T-helper 22 cell (primary cell): ENCODE data around the gene RASIP1.
A peak's percentile ranks its signal among the peaks of the same experiment; 100 is the strongest.
"Not testable (repeated sequence)": the region's sequence is repeated elsewhere in the genome, so short reads cannot be mapped to it uniquely, and the experiment has no call there.

Source experiments
- DNase-seq: peaks from one replicate; pipeline ENCODE4 v3.0.0-alpha.2; 2020; ENCODE audit warnings: low read depth

The RASIP1 gene

DNA sequence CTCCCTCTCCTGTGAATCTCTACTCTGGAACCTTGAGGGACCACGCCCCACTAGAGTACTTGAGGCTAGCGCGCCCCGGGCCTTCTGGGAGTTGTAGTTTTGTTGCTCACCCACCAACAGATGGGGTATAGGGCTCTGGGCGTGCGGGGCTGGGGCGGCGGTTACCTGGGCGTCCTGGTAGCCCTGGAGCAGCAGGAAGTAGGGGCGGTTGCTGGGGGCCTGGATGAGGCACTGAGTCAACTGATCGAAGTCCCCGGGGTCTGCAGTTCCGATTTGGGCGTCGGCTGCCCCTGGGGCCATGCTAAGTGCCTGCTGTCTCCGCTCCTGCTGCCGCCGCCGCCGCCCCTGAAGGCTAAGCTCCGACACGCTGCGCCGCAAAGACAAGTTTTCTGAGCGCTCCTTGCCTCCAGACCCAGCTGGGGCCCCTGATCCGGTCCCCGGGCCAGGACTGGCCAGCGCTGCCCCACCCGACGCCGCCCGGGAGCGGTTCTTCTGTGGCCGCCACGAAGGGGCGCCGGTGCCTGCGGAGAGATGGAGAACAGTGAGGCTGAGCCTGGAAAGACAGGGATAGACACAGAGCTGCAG is 5.3 kb downstream of the RASIP1 start:
- no peak for DNase-seq

DNA sequence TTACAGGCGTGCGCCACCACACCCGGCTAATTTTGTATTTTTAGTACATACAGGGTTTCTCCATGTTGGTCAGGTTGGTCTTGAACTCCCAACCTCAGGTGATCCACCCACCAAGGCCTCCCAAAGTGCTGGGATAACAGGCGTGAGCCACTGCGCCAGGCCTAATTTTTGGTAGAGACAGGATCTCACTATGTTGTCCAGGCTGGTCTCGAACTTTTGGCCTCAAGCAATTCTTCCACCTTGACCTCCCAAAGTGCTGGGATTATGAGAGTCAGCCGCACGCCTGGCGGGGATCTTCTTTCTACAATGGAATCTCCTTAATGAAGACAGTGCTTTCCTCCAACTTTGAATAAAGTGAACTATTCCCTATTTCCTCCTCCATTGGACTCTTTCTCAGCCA is 5.8 kb downstream of the RASIP1 start:
- no peak for DNase-seq

DNA sequence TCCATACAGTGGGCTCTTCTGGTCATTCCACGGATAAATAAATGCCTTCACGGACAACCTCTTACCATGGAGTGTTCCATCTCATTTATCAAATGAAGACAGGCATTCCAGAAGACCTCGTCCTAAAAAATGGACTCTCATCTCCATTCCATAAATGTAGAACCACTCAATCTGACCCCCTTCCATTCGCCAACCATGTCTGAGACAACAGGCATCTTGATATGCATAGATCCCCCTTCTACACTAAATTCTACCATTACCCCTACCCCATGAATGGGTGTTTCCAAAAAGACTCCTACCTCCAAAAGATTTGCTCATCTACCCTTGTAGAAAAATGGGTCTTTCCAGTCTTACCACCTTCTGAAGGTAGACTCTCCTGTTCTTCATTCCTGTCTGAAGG is 9.0 kb downstream of the RASIP1 start:
- no peak for DNase-seq

DNA sequence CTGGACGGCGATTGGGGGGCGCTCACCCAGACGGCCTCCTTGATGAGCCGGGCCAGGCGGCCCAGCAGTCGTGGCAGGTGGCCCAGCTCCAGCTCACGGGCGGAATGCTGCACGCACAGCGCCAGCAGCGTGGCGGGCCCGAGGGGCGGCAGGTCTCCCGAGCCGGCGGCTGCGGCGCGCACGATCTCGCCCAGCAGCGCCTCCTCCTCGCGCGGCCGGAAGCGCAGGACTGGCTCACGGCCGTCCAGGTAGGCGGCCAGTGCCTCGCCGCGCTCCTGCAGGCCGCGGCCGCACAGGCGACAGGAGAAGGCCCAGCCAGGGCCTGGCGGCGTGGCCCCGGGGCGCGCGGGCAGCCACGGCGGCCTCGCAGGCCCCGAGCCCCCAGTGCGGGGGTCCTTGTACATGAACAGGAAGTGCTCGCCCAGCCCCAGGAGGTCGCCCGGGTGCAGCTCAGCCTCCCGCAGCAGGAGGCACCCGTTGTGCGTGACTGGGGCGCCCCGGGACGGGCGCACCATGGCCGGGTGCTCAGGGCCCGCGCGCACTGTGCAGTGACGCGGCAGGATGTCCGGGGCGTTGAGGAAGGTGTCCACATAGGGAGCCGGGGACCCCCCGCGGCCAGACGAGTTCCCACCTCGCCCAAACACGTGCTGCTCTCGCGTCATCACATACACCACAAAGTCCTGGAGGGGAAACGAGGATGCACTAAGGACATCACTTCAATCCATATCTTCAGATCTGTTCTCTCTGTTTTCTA is 11.3 kb downstream of the RASIP1 start:
- DNase-seq = no peak

DNA sequence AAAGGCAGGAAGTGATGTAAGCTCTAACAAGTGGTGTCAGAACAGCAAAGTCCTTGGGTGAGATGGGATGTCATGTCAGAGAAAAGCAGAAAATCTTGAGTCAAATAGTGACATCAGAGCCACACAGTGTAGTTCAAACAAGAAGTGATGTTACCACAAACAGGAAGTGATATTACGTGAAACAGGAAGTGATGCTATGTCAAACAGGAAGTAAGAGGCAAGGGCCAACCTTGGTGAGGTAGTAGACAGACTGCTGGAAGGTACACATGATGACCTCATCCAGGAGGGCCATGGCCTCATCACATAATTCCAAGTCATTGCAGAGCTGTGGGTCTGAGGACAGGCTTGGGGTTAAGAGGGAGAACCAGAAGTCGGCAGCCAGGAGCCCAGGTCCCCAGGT is 13.9 kb downstream of the RASIP1 start:
- DNase-seq = no peak

DNA sequence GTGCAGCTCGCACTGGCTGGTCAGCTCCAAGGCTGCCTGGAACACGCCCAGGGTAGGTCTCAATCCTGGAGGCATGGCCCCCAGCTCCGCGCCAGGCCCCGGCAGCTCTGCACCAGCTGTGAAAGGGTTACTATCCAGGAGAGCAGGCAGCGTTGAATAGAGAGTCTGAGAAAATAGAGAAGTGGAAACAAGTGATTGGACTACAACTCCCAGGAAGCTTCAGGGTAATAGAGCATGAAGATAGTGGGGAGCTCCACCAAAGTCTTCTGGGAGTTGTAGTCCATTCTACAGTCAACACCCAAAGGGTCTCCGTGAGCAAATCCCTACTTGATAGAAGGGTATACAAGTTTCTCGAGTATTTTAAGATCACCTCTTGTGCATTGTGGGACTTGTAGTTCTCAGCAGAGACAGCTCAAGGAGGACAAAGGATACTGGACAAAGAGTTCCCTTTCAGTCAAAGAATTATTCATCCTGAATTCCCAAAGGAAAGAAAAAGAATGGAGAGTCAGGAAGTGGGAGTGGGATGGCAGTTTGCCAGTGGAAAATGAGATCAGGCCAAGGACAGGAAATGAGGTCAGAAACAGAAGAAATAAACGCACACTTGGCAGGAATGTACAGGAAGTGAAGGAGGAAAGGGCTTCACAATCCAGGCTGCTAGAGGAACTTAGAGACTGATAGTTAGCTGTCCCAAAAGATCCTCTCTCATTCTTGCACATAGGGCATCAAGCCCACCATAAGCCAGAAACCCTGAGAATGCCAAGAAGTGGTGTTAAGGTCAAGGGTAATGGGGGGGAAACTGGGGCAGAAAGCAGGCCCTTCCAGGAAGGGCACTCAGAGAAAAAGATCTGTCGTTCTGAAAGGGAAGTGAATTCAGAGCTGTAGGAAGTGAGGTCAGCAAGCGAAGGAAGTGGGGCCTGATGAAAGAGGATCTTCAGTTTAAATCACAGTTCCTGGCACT is 15.3 kb downstream of the RASIP1 start:
- DNase-seq = no peak

DNA sequence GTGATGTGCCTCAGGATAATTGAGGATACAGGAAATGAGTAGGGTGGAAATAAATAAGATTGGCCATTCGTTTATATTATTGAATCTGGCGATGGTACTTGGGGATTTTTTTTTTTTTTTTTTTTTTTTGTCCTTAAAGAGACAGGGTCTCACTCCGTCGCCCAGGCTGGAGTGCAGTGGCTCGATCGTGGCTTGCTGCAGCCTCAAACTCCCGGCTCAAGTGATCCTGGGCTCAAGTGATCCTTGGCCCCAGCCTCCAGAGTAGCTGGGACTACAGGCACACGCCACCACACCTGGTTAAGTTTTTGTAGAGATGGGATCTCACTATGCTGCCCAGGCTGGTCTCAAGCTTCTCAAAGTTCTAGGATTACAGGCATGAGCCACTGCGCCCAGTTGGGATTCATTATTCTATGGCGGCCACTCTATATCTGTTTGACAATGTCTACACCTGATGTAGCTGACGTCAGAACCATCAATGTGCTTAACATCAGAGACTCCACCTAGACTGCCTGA is 18.2 kb downstream of the RASIP1 start:
- no peak for DNase-seq

DNA sequence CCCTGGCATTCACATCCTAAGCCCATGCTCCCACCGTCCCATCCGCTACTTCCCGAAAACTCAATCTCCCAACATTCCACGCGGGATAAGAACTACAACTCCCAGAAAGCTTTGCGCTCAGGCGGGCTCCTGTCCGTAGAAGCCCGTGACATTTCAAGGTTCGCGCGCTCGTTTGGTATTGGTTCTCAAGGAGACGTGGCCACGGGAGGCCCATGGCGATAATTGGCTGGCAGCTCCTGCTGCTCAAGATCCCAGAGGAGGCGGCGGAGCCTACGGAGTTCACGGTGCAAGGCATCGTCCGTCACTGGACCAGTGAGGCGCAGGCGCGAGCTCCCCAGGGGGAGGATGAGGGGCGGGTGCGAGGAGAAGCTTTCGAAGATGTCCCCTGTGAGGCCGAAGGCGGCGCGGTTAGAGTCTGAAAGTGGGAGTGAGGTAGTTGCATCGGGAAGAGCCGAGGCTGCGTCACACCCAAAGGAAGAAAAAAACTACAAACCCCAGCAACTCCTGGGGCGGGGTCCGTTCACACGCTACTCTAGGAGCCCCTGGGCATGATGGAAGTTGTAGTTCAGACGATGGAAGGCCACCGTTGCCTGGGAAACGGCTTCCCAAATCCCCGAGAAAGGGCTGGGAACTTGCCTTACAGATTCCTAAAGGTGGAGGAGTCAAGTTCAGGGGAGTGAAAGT is 19.7 kb downstream of the RASIP1 start:
- DNase-seq = peak; percentile 87

DNA sequence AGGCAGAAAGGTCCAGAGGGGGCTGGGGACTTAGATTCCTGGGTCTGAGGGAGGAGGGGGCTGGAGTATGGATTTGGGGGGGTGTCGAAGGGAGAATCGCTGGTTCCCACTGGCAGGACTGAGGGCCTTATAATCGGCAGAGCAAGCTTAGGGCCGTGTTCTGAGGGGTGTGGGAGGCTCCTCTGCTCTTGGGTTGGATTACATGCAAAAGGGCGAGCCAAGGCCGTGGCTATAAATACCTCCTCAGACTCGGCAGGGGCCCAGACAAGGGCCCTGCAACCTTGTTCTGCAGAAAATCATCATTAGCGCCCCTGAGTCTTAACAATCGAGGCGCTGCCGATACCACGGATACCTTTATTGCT is 20.2 kb downstream of the RASIP1 start:
- DNase-seq = no peak

DNA sequence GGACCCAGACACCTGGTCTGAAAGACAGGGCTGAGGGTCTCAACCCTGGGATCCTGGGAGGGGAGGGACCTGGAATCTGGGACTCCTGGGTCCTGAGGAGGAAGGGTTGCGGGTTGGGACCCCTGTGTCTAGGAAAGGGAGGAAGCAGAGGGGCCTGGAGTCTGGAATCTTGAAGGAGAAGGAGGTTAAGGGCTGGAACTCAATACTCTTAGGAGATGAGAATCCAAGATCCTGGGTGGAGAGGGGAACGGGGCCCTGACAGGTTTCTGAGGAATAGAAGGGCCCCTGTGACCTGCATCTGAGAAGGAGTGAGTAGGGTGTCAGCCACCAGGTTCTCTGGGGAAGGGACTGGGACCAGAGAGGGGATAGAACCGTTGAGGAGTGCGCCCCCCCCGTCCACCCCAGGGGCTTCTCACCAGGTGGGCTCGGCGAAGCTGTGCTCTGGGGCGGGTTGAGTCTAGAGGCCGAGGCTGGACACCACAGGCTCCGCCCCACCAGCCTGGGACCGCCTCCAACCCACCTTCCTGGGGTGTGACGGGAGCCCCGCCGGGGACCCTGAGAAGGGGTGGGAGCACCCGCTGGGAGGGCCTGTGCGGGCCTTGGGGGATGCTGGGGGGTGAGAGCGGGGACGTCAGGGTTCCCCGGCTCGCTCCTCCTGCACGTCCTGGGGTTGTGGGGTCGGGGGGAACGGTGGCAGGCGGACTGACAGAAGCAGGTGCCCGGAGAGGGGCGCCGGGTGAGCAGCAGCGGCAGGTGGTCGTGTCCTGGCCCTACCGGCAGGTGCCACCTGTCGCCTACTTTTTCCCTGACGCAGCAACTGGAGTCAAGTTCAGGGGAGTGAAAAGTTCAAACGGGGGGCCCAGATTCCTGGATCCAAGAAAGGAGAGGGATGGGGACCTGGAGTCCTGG is 20.9 kb downstream of the RASIP1 start, which contains the start of gene MAMSTR:
TSS of gene MAMSTR (minus strand) at position 463 of the 909 bp plus-strand sequence. CDS start 694 bp downstream, outside the sequence.
- no peak for DNase-seq

DNA sequence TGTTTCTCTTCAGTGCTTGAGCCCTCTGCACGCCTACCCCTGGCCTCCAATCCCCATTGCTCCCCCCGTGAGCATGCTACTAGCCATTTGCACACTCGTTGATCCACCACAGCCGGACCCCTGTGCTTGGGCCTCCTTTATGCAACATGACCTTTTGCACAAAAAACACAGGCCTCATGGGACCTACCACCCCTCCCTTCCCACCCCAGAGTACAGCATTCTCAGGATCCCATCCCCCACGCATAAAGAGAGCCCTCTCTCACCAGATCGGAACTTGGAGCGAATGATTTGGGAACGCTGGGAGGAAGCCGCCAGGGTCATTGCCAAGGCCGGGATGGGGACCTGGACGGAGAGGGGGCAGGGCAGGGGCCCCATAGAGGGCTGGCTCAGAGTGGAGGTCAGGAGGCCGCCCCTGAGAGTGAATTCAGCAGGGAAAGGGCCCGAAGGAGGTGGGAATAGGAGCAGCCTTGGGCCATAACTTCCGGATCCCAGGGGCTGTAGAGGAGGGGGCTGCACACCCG is 21.6 kb downstream of the RASIP1 start:
- no peak for DNase-seq

DNA sequence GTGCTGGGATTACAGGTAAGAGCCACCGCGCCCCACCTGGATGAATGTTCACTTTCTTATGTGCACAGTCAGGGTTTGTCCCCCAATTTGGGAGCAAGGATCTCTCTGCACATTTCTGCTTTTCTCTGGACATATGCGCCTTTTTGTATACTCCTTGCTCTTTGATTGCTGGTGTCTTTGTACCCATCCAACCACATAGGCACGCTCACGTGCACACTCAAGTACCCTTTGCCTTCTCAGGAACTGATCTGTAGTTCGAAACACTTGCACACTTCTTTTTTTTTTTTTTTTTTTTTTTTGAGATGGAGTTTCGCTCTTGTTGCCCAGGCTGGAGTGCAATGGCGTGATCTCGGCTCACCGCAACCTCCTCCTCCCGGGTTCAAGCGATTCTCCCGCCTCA is 22.3 kb downstream of the RASIP1 start:
- DNase-seq = not testable (repeated sequence)

DNA sequence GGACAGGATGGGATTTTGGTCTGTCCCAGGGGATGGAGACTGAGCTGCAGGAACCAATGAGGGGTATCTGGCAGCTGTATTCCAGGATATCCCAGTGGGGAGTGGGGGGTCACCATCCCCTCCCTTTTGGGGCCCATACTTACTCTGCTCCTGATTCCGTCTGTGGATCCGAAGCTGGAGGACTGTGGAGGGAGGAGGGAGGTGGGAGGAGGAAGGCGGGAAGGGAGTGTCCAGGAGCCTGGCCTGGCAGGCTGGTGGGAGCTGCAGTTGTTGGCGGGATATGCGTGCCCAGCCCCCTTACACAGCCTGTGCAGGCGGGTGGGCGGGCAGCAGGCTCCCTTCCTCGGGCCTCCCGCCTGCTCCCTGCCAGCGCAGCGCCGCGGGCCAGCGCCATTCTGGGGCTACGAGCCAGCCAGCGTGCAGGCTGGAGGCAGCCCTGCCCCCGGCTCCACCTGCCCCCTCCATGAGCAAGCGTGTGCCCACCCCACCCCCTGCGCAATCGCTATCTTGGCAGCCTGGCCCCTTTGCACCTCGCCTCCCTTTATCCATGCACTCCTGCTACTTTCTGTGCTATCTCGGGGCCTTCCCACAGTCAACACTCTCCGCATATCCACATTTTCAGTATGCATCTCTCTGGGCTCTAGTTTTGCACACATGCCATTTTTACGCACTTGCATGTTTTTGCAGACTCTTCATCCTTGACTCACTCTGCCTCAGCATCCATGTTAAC is 23.7 kb downstream of the RASIP1 start:
- DNase-seq = no peak

DNA sequence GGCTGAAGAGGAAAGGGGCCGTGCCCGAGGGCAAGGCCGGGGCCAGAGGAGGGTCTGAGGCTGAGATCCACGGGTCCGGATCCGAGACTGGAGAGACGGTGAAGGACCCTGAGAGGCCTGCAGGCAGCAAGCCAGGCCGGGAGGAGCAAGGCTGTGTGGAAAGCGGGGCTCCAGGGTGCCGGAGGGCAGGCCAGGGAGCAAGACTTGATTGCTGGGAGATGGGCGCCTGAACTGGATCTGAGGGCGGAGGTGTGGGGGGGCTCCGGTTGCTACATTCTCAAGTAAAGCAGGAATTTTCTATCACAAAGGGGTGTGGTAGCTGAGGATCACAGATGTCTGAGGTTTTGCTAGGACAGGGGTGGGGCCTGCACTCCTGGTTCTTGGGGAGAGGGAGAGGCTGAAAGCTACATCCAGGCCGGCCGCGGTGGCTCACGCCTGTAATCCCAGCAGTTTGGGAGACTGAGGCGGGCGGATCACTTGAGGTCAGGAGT is 24.7 kb downstream of the RASIP1 start:
- DNase-seq = no peak

DNA sequence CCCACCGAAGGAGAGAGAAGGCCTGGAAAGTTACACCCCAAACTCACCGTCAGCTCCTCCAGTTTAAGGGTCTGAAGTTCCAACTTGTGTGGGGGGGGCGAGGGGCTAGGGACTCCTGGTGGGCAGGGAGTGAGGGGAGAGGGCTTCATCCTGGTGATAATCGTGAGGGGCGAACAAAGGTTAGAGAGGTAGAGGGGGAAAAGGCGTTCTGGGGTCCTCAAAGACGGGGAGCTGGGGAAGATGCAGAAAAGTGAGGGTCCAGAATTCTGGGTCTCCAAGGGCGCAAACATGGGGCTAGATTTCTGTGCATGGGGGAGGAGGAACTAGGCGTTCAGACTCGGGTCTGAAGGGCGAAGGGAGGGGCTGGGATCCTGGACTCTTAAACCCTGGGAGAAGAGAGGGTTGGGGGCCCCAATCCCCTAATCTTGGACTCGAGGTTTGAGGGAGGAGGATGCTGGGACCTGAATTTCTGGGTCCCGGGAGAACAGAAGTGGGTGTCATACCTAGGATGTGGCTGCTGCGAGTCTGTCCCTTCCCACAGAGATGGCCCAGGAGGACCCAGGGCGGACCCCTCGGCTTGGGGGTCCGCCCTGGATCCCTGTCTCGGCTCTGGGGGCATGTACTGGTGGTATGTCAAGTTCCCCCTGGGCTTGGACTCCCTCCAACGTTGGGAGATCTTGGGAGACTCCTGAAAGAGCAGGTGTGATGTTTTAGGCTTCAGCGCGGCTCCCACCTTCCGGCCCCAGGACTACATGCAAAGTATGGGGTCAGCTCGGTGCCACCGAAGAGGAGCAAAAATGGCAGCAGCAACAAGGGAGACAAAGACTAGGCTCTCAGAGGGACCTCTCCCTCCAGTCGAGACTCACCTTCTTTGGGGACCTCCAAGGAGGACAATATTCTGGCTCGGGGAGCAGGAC is 25.4 kb downstream of the RASIP1 start:
- no peak for DNase-seq

DNA sequence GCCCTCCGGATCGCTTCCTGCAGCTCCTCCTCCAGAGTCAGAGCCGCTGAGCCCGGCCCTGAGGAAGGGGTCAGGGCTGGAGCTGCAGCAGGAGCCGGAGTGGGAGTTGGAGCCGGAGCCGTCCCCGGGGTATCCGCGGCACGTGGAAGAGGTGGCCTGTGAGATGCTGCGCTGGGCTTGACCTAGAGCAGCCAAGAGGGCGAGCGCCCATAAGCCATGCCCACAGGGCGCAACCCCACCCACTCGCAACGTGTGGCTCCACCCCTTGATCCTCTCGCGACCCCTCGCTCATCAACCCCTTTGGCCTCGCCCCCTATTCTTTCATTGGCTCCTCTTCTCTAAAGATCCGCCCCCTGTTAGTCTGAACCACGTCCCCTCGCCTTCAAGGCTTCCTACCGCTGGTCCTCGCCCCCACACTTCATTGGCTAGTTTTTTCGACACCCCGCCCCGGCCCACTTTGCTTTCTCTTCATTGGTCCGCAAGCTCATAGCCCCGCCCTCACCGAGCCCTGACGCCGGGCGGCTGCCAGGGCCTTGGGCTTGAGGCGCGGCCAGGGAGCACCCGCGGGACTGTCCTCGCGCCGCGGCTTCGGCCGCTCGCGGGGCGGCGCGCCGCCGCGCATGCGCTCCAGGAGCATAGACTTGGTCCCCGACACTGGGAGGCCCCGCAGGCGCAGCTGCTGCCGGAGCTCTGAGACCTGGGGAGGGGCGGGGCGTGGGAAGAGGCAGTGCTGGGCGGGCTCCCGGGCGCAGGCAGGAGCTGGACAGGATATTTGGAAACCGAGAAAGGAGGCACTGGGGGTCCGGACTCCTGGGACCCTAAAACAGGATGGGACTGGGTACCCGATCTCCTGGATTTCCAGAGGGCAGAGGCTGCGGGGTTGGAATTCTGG is 26.3 kb downstream of the RASIP1 start:
- peak; percentile 96 for DNase-seq

DNA sequence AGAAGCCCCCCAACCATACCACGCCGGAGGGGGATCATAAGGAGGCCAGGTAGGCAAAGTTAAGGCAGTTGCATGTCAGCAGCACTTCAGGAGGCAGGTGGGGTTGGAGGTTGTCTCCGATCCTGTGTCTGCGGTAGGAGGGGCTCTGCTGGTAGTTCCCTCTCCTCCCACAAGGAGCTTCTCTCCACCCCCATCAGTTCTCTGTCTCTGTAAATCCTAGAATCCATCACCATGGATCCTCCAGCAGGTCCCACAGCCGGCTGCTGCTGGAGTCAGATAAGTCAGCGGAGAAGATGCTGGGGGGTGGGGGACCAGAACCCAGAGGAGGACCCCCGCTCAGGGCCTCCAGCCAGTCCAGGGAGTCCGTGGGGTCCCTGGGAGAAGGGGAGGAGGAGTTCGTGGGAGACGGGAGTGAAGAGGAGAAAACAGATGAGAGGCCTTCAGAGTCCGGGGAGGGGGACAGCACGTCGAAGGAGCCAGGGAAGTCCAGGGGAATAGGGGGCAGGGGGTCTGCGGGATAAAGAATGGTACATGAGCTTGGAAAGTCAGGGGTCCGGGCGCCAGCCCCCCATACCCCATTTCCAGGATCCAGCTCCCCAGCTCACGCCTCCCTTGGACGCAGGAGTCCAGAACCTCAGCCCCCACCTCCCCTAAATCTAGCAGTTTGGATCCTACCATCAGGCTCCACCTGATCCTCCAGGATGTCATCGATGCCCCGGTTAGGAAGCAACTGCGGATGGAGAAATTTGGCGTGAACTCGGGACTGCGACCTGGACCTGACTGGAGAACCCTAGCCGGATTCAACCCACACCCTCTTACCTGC is 27.2 kb downstream of the RASIP1 start:
- DNase-seq = no peak
